GM10847 (cell line): ENCODE data around the gene ACR.

ENCODE experiments used
- POLR2A ChIP-seq: IDR thresholded peaks from 2 replicates; pipeline ENCODE4 v1.6.1; 2011; ENCODE audit not compliant: insufficient read length; ENCODE audit errors: extremely low read depth

Gene ACR

GRCh38 chr22:50720301-50721256 lies 17.4 kb upstream of the ACR start:
- TF ChIP-seq POLR2A = no peak

DNA sequence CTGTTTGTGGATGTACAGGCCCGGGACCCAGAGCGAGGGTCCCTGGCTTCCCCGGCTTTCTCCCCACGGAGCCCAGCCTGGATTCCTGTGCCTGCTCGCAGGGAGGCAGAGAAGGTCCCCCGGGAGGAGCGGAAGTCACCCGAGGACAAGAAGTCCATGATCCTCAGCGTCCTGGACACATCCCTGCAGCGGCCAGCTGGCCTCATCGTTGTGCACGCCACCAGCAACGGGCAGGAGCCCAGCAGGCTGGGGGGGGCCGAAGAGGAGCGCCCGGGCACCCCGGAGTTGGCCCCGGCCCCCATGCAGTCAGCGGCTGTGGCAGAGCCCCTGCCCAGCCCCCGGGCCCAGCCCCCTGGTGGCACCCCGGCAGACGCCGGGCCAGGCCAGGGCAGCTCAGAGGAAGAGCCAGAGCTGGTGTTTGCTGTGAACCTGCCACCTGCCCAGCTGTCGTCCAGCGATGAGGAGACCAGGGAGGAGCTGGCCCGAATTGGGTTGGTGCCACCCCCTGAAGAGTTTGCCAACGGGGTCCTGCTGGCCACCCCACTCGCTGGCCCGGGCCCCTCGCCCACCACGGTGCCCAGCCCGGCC lies 16.7 kb upstream of the ACR start:
- no peak for TF ChIP-seq POLR2A

DNA sequence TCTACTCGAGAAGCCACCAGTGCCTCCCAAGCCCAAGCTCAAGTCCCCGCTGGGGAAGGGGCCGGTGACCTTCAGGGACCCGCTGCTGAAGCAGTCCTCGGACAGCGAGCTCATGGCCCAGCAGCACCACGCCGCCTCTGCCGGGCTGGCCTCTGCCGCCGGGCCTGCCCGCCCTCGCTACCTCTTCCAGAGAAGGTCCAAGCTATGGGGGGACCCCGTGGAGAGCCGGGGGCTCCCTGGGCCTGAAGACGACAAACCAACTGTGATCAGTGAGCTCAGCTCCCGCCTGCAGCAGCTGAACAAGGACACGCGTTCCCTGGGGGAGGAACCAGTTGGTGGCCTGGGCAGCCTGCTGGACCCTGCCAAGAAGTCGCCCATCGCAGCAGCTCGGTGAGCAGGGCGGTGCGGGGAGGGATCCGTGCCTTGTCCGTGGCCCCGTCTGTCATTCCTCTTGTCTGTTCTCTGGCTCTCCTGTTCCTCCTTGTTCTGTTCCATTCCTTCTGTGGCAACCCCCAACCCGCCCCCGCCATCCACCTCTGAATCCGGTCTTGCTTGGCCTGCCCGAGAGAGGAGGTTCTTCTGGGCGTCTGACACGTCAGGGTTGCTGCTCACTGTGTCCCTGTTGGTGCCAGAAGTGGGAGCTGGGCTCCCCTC lies 15.8 kb upstream of the ACR start:
- TF ChIP-seq POLR2A = no peak

DNA sequence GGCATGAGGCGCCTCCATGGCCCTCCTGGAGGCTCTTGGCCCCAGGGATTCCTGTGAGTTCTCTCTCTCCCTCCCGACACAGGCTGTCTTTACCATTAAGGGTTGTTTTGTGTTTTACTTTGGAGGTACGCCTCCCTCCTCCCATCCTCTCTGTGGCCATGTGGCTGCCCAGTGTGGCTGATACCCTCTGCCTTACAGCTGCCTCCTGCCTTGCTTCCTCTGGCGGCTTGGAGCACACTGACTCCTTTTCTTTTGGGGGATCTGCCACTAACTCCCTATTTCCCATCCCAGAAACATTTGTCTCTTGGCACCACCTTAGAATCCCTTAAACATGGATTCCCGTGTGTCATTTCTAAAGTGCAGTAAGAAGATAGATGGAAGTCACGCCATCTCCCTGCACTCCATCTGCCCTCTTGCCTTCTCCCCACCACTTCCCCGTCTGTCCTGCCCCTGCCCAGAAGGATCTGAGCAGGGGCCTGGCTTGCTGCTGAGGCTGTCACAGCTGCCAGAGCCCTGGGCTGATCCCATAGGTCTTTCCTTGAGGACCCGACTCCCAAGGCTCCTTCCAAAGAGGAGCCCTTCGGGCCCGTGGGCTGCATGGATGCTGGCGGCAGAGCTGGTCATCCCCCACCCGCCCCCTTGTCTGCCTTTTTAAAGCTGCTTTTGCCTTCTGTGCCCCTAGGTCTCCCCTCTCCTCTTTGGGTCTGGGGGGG lies 15.1 kb upstream of the ACR start:
- no peak for TF ChIP-seq POLR2A

DNA sequence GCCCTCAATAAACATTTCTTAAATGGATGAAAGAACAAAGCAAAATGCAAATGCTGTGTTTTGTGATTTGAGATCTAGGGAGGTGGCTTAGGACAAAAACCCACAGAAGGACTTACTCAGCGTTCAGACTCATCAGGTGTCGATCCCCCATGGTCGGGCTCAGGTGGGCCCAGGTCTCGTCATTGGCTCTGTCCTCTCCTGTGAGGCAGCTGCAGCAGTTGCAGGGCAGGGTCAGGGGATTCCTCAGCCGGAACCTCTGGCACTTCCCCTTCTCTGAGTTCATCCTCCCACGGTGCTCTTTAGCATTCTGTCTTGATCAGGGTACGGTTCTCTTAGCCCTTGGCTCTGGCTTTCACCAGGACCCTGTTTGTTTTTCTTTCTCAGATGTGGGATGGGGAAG lies 14.0 kb upstream of the ACR start:
- TF ChIP-seq POLR2A = no peak

DNA sequence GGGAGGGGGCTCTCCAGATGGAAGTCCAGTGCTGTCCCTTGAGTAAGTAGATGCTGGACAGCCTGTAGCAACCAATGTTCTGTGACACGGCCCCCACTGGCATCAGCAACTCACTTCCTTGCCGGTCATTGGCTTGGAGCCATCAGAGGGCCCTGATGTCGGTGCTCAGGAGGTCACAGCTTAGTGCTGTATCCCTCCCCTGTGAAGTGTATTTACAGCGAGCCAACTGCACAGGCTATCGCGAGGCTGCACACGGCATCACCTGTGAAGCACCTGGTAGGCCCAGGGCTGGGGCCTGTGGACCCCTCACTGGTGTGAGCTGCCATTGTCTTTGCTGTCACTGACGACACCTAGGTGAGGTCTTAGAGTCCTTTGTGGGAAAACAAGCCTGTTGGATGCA lies 13.4 kb upstream of the ACR start:
- TF ChIP-seq POLR2A = no peak

DNA sequence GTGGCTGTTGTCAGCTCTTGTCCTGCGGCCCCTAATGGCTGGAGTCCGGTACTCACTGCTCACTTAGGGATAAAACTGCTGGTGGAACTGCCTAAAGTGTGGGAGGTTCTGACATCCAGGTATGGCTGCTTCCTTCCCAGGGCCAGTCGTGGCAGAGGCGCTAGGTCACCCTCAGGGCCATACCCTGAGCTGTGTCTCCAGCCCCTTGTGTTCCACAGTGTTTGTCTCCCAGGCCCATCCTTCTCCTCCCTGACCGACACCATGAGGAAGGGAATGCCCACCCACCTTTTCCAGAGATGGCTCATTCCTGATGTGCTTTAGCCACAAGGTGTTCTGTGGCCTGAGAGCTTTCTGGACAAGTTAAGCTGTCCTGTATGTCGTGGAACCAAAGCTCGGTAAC lies 12.4 kb upstream of the ACR start:
- no peak for TF ChIP-seq POLR2A

GRCh38 chr22:50726643-50727340 lies 11.2 kb upstream of the ACR start:
- no peak for TF ChIP-seq POLR2A

GRCh38 chr22:50727678-50728522 lies 10.1 kb upstream of the ACR start:
- no peak for TF ChIP-seq POLR2A

DNA sequence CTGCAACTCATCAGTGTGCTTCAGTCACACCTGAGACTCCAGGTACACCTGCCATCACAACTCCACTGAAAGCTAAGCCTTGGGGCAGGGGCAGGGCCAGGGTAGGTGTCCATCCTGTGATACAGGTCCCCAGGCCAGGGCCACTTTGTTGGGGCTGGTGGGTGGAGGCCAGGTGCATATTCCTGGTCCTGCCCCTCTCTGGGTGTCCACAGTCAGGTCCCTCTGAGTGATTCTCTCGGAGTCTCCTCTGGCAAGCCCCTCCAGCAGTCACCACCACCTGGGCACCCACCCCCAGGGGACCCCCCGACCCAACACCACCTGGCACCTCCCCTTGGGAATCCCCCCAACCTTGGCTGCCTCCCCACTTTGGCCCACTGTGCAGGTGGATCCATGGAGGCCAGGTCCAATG lies 9.5 kb upstream of the ACR start:
- TF ChIP-seq POLR2A = no peak

DNA sequence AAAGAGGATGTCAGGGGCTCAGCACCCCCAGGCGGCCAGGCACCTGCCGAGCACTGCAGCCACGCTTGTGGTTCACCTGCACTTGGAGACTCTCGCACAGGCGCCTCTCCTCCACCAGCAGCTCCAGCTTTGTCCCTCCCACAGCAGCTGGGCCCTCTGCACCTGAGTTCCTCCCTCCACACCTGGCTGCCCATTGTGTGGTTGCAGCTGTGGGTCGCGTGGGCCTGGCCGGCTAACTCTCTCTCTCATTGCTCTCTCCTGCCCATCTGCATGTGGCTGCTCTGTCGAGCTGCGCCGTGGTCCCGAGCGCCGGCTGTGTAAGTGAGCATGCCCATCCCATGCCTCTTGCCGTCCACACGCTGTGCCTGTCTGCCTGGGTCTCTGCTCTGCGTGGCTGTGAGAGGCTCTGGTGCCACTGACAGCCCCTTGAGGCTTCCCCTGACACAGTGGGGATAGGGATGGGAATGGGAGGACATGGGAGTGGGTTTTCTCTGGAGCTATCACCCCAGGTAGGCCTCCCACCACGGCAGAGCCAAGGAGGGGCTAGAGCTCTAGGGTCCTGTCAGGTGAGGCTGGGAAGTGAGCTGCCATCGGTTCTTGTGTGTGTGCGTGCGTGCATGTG lies 8.5 kb upstream of the ACR start:
- TF ChIP-seq POLR2A = no peak

GRCh38 chr22:50730013-50730891 lies 7.8 kb upstream of the ACR start:
- no peak for TF ChIP-seq POLR2A
